ENCODE results near the gene PRLR.

The PRLR gene

GRCh38 chr5:35183556-35183955 is 46.7 kb downstream of the PRLR start:
- no peak for ATAC-seq
- no peak for TF ChIP-seq CREB5 (CRISPR knock-in tag; IDR thresholded peaks at IDR 0.05; ENCODE audit: low read depth)
- no peak for TF ChIP-seq ZFP30 (CRISPR knock-in tag; IDR thresholded peaks at IDR 0.05)
- TF ChIP-seq PPARA (CRISPR knock-in tag; IDR thresholded peaks at IDR 0.05; ENCODE audit: borderline replicate concordance) = no peak
- TF ChIP-seq RARB (CRISPR knock-in tag; IDR thresholded peaks at IDR 0.05) = no peak
- no peak for TF ChIP-seq GLIS3 (CRISPR knock-in tag; IDR thresholded peaks at IDR 0.05)
- TF ChIP-seq ARNTL (CRISPR knock-in tag; IDR thresholded peaks at IDR 0.05; ENCODE audit: borderline replicate concordance, low read depth) = no peak
- no peak for TF ChIP-seq TCF4 (CRISPR knock-in tag; IDR thresholded peaks at IDR 0.05; ENCODE audit: borderline replicate concordance)

- peak; percentile 68; the same call in 2 of the 3 replicates for ATAC-seq
- TF ChIP-seq ZFP3 (CRISPR knock-in tag; IDR thresholded peaks at IDR 0.05) = no peak
These were observed 47.3 kb downstream of the PRLR start for GRCh38 chr5:35182910-35183535.

- TF ChIP-seq ISL1 (CRISPR knock-in tag; IDR thresholded peaks at IDR 0.05) = no peak
- no peak for TF ChIP-seq SNAI2 (CRISPR knock-in tag; IDR thresholded peaks at IDR 0.05)
- no peak for TF ChIP-seq OSR1 (CRISPR knock-in tag; IDR thresholded peaks at IDR 0.05)
- no peak for TF ChIP-seq ZNF565 (CRISPR knock-in tag; conservative IDR thresholded peaks at IDR 0.05; ENCODE audit: low read depth)
- TF ChIP-seq ZFP30 (CRISPR knock-in tag; IDR thresholded peaks at IDR 0.05) = no peak
- TF ChIP-seq TOX (CRISPR knock-in tag; IDR thresholded peaks at IDR 0.05; ENCODE audit: borderline replicate concordance) = no peak
- TF ChIP-seq ZNF70 (CRISPR knock-in tag; IDR thresholded peaks at IDR 0.05) = no peak
- TF ChIP-seq CREB5 (CRISPR knock-in tag; IDR thresholded peaks at IDR 0.05; ENCODE audit: low read depth) = no peak
- TF ChIP-seq CSRNP3 (CRISPR knock-in tag; IDR thresholded peaks at IDR 0.05) = no peak
- no peak for TF ChIP-seq ARNTL (CRISPR knock-in tag; IDR thresholded peaks at IDR 0.05; ENCODE audit: borderline replicate concordance, low read depth)
- no peak for TF ChIP-seq RARB (CRISPR knock-in tag; IDR thresholded peaks at IDR 0.05)
- no peak for TF ChIP-seq ZFP3 (CRISPR knock-in tag; IDR thresholded peaks at IDR 0.05)
- no peak for TF ChIP-seq PPARA (CRISPR knock-in tag; IDR thresholded peaks at IDR 0.05; ENCODE audit: borderline replicate concordance)
- no peak for TF ChIP-seq POU6F1 (CRISPR knock-in tag; IDR thresholded peaks at IDR 0.05; ENCODE audit: borderline replicate concordance, low read depth)
- TF ChIP-seq TSHZ2 (CRISPR knock-in tag; IDR thresholded peaks at IDR 0.05) = no peak
- TF ChIP-seq ZNF8 (CRISPR knock-in tag; IDR thresholded peaks at IDR 0.05) = no peak
- TF ChIP-seq PATZ1 (CRISPR knock-in tag; IDR thresholded peaks at IDR 0.05; ENCODE audit: borderline replicate concordance) = no peak
- no peak for TF ChIP-seq CSDC2 (CRISPR knock-in tag; IDR thresholded peaks at IDR 0.05)
- no peak for ATAC-seq
These were observed 47.8 kb downstream of the PRLR start for GRCh38 chr5:35182486-35182885.

Measured in SK-N-SH treated with all-trans-retinoic acid at 6 μM for 48 hours (cell line).